A549 (cell line): ENCODE data around the gene TXNDC8. TPM values are rescaled to one million over a fixed set of nuclear protein-coding genes. Genes with fewer than 3 reads are reported as not detected.

Source experiments
- ATAC-seq, 2 experiments: fragments of 200-7000 bp in 1 of 2; fragments of >200 bp in 1 of 2; cut with Nextera tagmentation in 1 of 2; cut with Tn5 transposase in 1 of 2; 3 replicates each; pipeline versions ENCODE4 v1.8.0 to v1.9.1; 2018 to 2020; ENCODE audit warnings: mild to moderate bottlenecking in 1 of 2, moderate library complexity in 1 of 2
- CTCF ChIA-PET: fragments of 300-600 bp; sonication (Branson Sonifier 250); formaldehyde crosslinking; extraction: SDS; loops from one replicate; lab custom pipeline; 2021; ENCODE audit warnings: antibody characterized with exemption, inconsistent platforms; lab: Yijun Ruan, JAX
- POLR2A ChIA-PET: fragments of 350-600 bp; formaldehyde crosslinking; extraction: SDS; loops from one replicate; lab custom pipeline; 2021; ENCODE audit warnings: antibody characterized with exemption, inconsistent platforms; lab: Yijun Ruan, JAX
- DNase-seq, 2 experiments: peaks; one replicate each; pipeline versions ENCODE4 v3.0.0 to v3.0.0-alpha.2; 2011 to 2016; ENCODE audit warnings: low read depth in 1 of 2, low spot score in 1 of 2
- FAIRE-seq: peaks from 2 replicates; lab custom pipeline; 2011; peaks lifted over from hg19 to GRCh38; lab: Jason Lieb, UNC
- H3K27ac ChIP-seq, 2 experiments: fragments of >200 bp; sonication (Bioruptor Twin); formaldehyde crosslinking; 3 replicates each; pipeline ENCODE4 v1.5.1; 2016 to 2017
- H3K4me1 ChIP-seq: fragments of >200 bp; sonication (Bioruptor Twin); formaldehyde crosslinking; 3 replicates; pipeline ENCODE4 v1.6.1; 2016
- H3K4me2 ChIP-seq: fragments of >200 bp; sonication (Bioruptor Twin); formaldehyde crosslinking; 3 replicates; pipeline ENCODE4 v1.6.1; 2016
- H3K4me3 ChIP-seq: fragments of >200 bp; sonication (Bioruptor Twin); formaldehyde crosslinking; 3 replicates; pipeline ENCODE4 v1.5.1; 2016
- H3K9me3 ChIP-seq: fragments of >200 bp; sonication (Bioruptor Twin); formaldehyde crosslinking; 3 replicates; pipeline ENCODE4 v1.6.1; 2016
- BCL3 ChIP-seq: fragments of >200 bp; sonication (Bioruptor Twin); formaldehyde crosslinking; IDR thresholded peaks from 3 replicates; pipeline ENCODE4 v1.6.1; 2016
- CHD2 ChIP-seq: fragments of 150-350 bp; IDR thresholded peaks from 2 replicates; pipeline ENCODE4 v1.6.1; 2014; ENCODE audit warnings: low read length; ENCODE audit not compliant: partially characterized antibody
- EHMT2 ChIP-seq: fragments of 200-600 bp; sonication (generic); IDR thresholded peaks from 2 replicates; pipeline ENCODE4 v1.6.1; 2016; ENCODE audit warnings: antibody characterized with exemption, low read depth, mild to moderate bottlenecking, moderate library complexity
- EP300 ChIP-seq, 2 experiments: fragments of >200 bp; sonication (Bioruptor Twin); formaldehyde crosslinking; IDR thresholded peaks; 2 replicates in 1 of 2; 3 replicates in 1 of 2; pipeline ENCODE4 v1.6.1; 2016 to 2017
- FOSL2 ChIP-seq, 2 experiments: fragments of 450-650 bp in 1 of 2; fragments of >200 bp in 1 of 2; sonication (Bioruptor Twin) in 1 of 2; formaldehyde crosslinking; IDR thresholded peaks; 2 replicates each; pipeline versions ENCODE4 v1.5.0 to v1.6.1; 2016 to 2020; ENCODE audit warnings: mild to moderate bottlenecking in 1 of 2, moderate library complexity in 1 of 2
- HDAC2 ChIP-seq: fragments of 200-600 bp; sonication (generic); IDR thresholded peaks from 2 replicates; pipeline ENCODE4 v1.6.1; 2016
- HEYL ChIP-seq: fragments of 250-450 bp; sonication (Bioruptor Pico); IDR thresholded peaks from 2 replicates; pipeline ENCODE4 v1.8.0; 2021; ENCODE audit warnings: mild to moderate bottlenecking, moderate library complexity
- HOXB13 ChIP-seq: fragments of 250-450 bp; sonication (Bioruptor Pico); IDR thresholded peaks from 2 replicates; pipeline ENCODE4 v1.5.0; 2020; ENCODE audit warnings: low read depth, mild to moderate bottlenecking, moderate library complexity
- KDM1A ChIP-seq: fragments of 200-600 bp; sonication (generic); IDR thresholded peaks from 2 replicates; pipeline ENCODE4 v1.6.1; 2016; ENCODE audit warnings: low read depth, mild to moderate bottlenecking
- KDM5A ChIP-seq: fragments of 200-600 bp; sonication (generic); IDR thresholded peaks from 2 replicates; pipeline ENCODE4 v1.6.1; 2016; ENCODE audit warnings: antibody characterized with exemption, mild to moderate bottlenecking
- MAFK ChIP-seq: fragments of 450-650 bp; IDR thresholded peaks from 2 replicates; pipeline ENCODE4 v1.6.1; 2014; ENCODE audit not compliant: partially characterized antibody
- MAZ ChIP-seq: fragments of 150-350 bp; IDR thresholded peaks from 2 replicates; pipeline ENCODE4 v1.6.1; 2014; ENCODE audit warnings: antibody characterized with exemption, low read depth, low read length, borderline replicate concordance
- NR3C1 ChIP-seq: fragments of >200 bp; sonication (Bioruptor Twin); formaldehyde crosslinking; IDR thresholded peaks from 3 replicates; pipeline ENCODE4 v1.6.1; 2017
- RCOR1 ChIP-seq: fragments of 150-350 bp; IDR thresholded peaks from 2 replicates; pipeline ENCODE4 v1.6.1; 2014; ENCODE audit warnings: antibody characterized with exemption, low read length, low read depth
- RFX5 ChIP-seq: fragments of 450-650 bp; IDR thresholded peaks from 2 replicates; pipeline ENCODE4 v1.7.1; 2014; ENCODE audit warnings: antibody characterized with exemption, mild to moderate bottlenecking, moderate library complexity
- SMC3 ChIP-seq: fragments of >200 bp; sonication (Bioruptor Twin); formaldehyde crosslinking; IDR thresholded peaks from 3 replicates; pipeline ENCODE4 v1.6.1; 2018; ENCODE audit warnings: inconsistent platforms
- TFCP2L1 ChIP-seq: fragments of 250-450 bp; sonication (Bioruptor Pico); IDR thresholded peaks from 2 replicates; pipeline ENCODE4 v1.5.0; 2021; ENCODE audit warnings: mild to moderate bottlenecking
- ZC3H11A ChIP-seq: fragments of 450-650 bp; IDR thresholded peaks from 2 replicates; pipeline ENCODE4 v1.6.1; 2014; ENCODE audit warnings: antibody characterized with exemption, mild to moderate bottlenecking
- ZNF302 ChIP-seq: fragments of 250-450 bp; sonication (Bioruptor Pico); IDR thresholded peaks from 2 replicates; pipeline ENCODE4 v1.9.0; 2021; ENCODE audit warnings: inconsistent platforms, mild to moderate bottlenecking, moderate library complexity
- ZSCAN20 ChIP-seq: fragments of 250-450 bp; sonication (Bioruptor Pico); IDR thresholded peaks from 2 replicates; pipeline ENCODE4 v1.8.0; 2022; ENCODE audit warnings: mild to moderate bottlenecking, moderate library complexity
- WGBS: methylation state at CpG from one replicate; pipeline ENCODE4 v1.1.6; 2017; ENCODE audit errors: missing lambda C conversion rate; 5-methylcytosine and 5-hydroxymethylcytosine counted together
- polyA plus RNA-seq, 4 experiments: library from polyadenylated mRNA; depleted of rRNA in 3 of 4; stranded (reverse); fragments of >200 nt; fragmentation: RNase III in 1 of 4; extraction: RNeasy Plus Mini Kit Qiagen cat#74134 plus additional on column Dnase treatment in 1 of 4; gene quantifications; 2 replicates in 3 of 4; 3 replicates in 1 of 4; pipeline ENCODE4 v1.2.3, GENCODE V29; 2011 to 2017
- TF ChIP-seq, protein P1 (sequence below): IDR thresholded peaks from 2 replicates; pipeline ENCODE4 v1.6.1; 2012
- TF ChIP-seq, protein P2 (sequence below): fragments of 250-450 bp; sonication (Bioruptor Pico); IDR thresholded peaks from 2 replicates; pipeline ENCODE4 v1.5.0; 2020; ENCODE audit warnings: low read depth, mild to moderate bottlenecking, moderate library complexity
- TF ChIP-seq, protein P3 (sequence below): IDR thresholded peaks from 2 replicates; pipeline ENCODE4 v1.6.1; 2012; ENCODE audit warnings: low read depth, borderline replicate concordance
- TF ChIP-seq, protein P4 (sequence below): fragments of 250-450 bp; sonication (Bioruptor Pico); IDR thresholded peaks from 2 replicates; pipeline ENCODE4 v1.5.0; 2021; ENCODE audit warnings: mild to moderate bottlenecking, moderate library complexity, borderline replicate concordance

The TXNDC8 gene
- polyA plus RNA-seq, 2 of the 4 experiments (the other 2 are of a cell fraction) = not detected

- no peaks in the 10 kb centered on the region for H3K9me3 ChIP-seq
- H3K4me1 ChIP-seq = no peaks in the 10 kb centered on the region
- H3K4me3 ChIP-seq = no peak overlapping the region
- no peak overlapping the region for H3K27ac ChIP-seq
- no peak for FAIRE-seq
- H3K4me2 ChIP-seq = no peak overlapping the region
- ChIA-PET CTCF (interaction anchor here (0.6 kb wide), 1 partner anchor 9 kb away, joined by 4 read pairs; no protein-coding TSS in a partner anchor), POLR2A (interaction anchor here (1.3 kb wide), 1 partner anchor 101 kb away, joined by 3 read pairs; the partner anchor contains the start of gene TXN)
- no peak for ATAC-seq
- TF ChIP-seq ZSCAN20 (CRISPR knock-in tag) (no peak), NR3C1 (no peak), TFCP2L1 (CRISPR knock-in tag) (no peak), CHD2 (no peak), EP300 (IDR thresholded peaks at IDR 0.05) (no peak), HDAC2 (no peak), ZNF302 (CRISPR knock-in tag) (no peak)
- TF ChIP-seq, protein P1, sequence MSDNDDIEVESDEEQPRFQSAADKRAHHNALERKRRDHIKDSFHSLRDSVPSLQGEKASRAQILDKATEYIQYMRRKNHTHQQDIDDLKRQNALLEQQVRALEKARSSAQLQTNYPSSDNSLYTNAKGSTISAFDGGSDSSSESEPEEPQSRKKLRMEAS = no peak
- TF ChIP-seq, protein P2, sequence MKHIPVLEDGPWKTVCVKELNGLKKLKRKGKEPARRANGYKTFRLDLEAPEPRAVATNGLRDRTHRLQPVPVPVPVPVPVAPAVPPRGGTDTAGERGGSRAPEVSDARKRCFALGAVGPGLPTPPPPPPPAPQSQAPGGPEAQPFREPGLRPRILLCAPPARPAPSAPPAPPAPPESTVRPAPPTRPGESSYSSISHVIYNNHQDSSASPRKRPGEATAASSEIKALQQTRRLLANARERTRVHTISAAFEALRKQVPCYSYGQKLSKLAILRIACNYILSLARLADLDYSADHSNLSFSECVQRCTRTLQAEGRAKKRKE (CRISPR knock-in tag) = no peak
- WGBS = 45% methylated on average over 2 of the region's 2 CpGs
- DNase-seq = no peak
Observed at GRCh38 chr9:110357505-110357904, 19.8 kb upstream of the TXNDC8 start.

- Histone ChIP-seq H3K4me1 (no peaks in the 10 kb centered on the region; the same call in 2 of the 3 replicates), H3K4me3 (no peak overlapping the region), H3K27ac (no peak overlapping the region), H3K4me2 (no peak overlapping the region), H3K9me3 (no peaks in the 10 kb centered on the region)
- ChIA-PET CTCF (no interaction called here), POLR2A (interaction anchor here (1.3 kb wide), 1 partner anchor 100 kb away, joined by 3 read pairs; the partner anchor contains the start of gene TXN)
- DNase-seq (no peak), ATAC-seq (no peak), FAIRE-seq (no peak)
- 65% methylated on average over 4 of the region's 4 CpGs for WGBS
- TF ChIP-seq HEYL (CRISPR knock-in tag) = no peak
- no peak for TF ChIP-seq EHMT2
- no peak for TF ChIP-seq KDM1A
- no peak for TF ChIP-seq RCOR1
- no peak for TF ChIP-seq BCL3
- no peak for TF ChIP-seq HOXB13
- TF ChIP-seq KDM5A = no peak
- TF ChIP-seq FOSL2 (IDR thresholded peaks at IDR 0.05) = no peak
- no peak for TF ChIP-seq FOSL2 (CRISPR knock-in tag; IDR thresholded peaks at IDR 0.05)
Observed at GRCh38 chr9:110356639-110357395, 19.2 kb upstream of the TXNDC8 start.

- ATAC-seq = no peak
- no peak for FAIRE-seq
- DNase-seq = no peak
- peaks cover 7% of the 10 kb centered on the region; the same call in 2 of the 3 replicates for H3K4me1 ChIP-seq
- no peaks in the 10 kb centered on the region for H3K9me3 ChIP-seq
- H3K4me3 ChIP-seq = no peak overlapping the region
- CTCF ChIA-PET = interaction anchor here (1.3 kb wide), 1 partner anchor 56 kb away, joined by 3 read pairs; no protein-coding TSS in a partner anchor
- POLR2A ChIA-PET = no interaction called here
- TF ChIP-seq ZC3H11A (no peak), SMC3 (no peak), HDAC2 (no peak), RFX5 (no peak), ZSCAN20 (CRISPR knock-in tag) (no peak), MAFK (no peak), KDM1A (no peak), CHD2 (no peak), NR3C1 (no peak), EHMT2 (no peak), MAZ (no peak)
- TF ChIP-seq, protein P3, sequence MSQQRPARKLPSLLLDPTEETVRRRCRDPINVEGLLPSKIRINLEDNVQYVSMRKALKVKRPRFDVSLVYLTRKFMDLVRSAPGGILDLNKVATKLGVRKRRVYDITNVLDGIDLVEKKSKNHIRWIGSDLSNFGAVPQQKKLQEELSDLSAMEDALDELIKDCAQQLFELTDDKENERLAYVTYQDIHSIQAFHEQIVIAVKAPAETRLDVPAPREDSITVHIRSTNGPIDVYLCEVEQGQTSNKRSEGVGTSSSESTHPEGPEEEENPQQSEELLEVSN = no peak
- TF ChIP-seq, protein P4, sequence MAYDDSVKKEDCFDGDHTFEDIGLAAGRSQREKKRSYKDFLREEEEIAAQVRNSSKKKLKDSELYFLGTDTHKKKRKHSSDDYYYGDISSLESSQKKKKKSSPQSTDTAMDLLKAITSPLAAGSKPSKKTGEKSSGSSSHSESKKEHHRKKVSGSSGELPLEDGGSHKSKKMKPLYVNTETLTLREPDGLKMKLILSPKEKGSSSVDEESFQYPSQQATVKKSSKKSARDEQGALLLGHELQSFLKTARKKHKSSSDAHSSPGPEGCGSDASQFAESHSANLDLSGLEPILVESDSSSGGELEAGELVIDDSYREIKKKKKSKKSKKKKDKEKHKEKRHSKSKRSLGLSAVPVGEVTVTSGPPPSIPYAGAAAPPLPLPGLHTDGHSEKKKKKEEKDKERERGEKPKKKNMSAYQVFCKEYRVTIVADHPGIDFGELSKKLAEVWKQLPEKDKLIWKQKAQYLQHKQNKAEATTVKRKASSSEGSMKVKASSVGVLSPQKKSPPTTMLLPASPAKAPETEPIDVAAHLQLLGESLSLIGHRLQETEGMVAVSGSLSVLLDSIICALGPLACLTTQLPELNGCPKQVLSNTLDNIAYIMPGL (CRISPR knock-in tag) = no peak
- TF ChIP-seq, all 56 proteins: peak for 0
- Histone ChIP-seq H3K4me2 (no peak overlapping the region), H3K27ac (no peak overlapping the region)
- 65% methylated on average over 2 of the region's 2 CpGs for WGBS
Observed at GRCh38 chr9:110355911-110356310, 18.2 kb upstream of the TXNDC8 start.
